Left cardiac atrium (tissue), 4 donors: ENCODE results near the gene KIF6. TPM values are rescaled to one million over a fixed set of nuclear protein-coding genes. Genes with fewer than 3 reads are reported as not detected.

ENCODE experiments used
- ATAC-seq, 2 donors: fragments of 200-7000 bp; cut with Tn5 transposase; one replicate each; pipeline ENCODE4 v1.9.1; 2020; ENCODE audit warnings: mild to moderate bottlenecking in 2 of 2, moderate library complexity in 2 of 2
- DNase-seq: peaks from one replicate; pipeline ENCODE4 v3.0.0-alpha.2; 2020
- intact Hi-C, 2 donors: fragments of 100-400 bp; cut with DNase I; formaldehyde crosslinking; loops; one replicate each; pipeline versions ENCODE4 v1.14.1 to v1.15.1; 2022 to 2023
- total RNA-seq, 2 donors: library from RNA; stranded (reverse); fragmentation: NEBNext Ultra II Directional; extraction: Animal tissue kit (Norgen Biotek cat#: 25700); gene quantifications; one replicate each; pipeline ENCODE4 v1.2.1, GENCODE V29; 2021
- donor health status: DM: no; HTN: yes; CAD: no.
- donor health status: DM: no; HTN: yes; CAD: no; lungs with severe emphysema.
- donor health status: DM: yes; HTN: yes; CAD: no.
- donor health status: Dilated cardiomyopathy.

The KIF6 gene
- total RNA-seq, 2 donors from 2014 or later = 0.15 to 0.31 TPM

GRCh38 chr6:39416026-39416425 is 309.2 kb downstream of the KIF6 start:
- no peak for DNase-seq
- intact Hi-C loops = no loop called here
- ATAC-seq = no peak

- DNase-seq = no peak
- ATAC-seq = no peak
- intact Hi-C loops = no loop called here
Measured at GRCh38 chr6:39415482-39415881, 309.7 kb downstream of the KIF6 start.

GRCh38 chr6:39411465-39411864 is 313.7 kb downstream of the KIF6 start:
- peak in 1 of 2 donors; percentile 99 for ATAC-seq
- intact Hi-C loops = no loop called here
- no peak for DNase-seq

GRCh38 chr6:39411001-39411400 is 314.2 kb downstream of the KIF6 start:
- ATAC-seq (peak in 1 of 2 donors; percentile 15), DNase-seq (no peak)
- intact Hi-C loops = no loop called here

GRCh38 chr6:39409889-39410288 is 315.3 kb downstream of the KIF6 start:
- DNase-seq (no peak), ATAC-seq (no peak)
- intact Hi-C loops = no loop called here

GRCh38 chr6:39407446-39407993 is 317.7 kb downstream of the KIF6 start:
- DNase-seq (no peak), ATAC-seq (no peak)
- intact Hi-C loops = no loop called here

- ATAC-seq = no peak
- DNase-seq = no peak
- intact Hi-C loops = no loop called here
Measured at GRCh38 chr6:39404312-39404711, 320.9 kb downstream of the KIF6 start.

- no peak for ATAC-seq
- intact Hi-C loops = no loop called here
- DNase-seq = no peak
Measured at GRCh38 chr6:39403304-39403703, 321.9 kb downstream of the KIF6 start.

- peak in 1 of 2 donors; percentile 63 for ATAC-seq
- intact Hi-C loops = no loop called here
Measured at GRCh38 chr6:39402239-39402751, 322.9 kb downstream of the KIF6 start.

GRCh38 chr6:39401376-39401775 is 323.8 kb downstream of the KIF6 start:
- no peak for ATAC-seq
- no peak for DNase-seq
- intact Hi-C loops = no loop called here

More at GRCh38 chr6:39402239-39402751, 322.9 kb downstream of the KIF6 start:
- DNase-seq = no peak

GRCh38 chr6:39400026-39400425 is 325.2 kb downstream of the KIF6 start:
- no peak for DNase-seq
- intact Hi-C loops = no loop called here
- no peak for ATAC-seq

- no peak for DNase-seq
- no peak for ATAC-seq
- intact Hi-C loops = no loop called here
Measured at GRCh38 chr6:39396854-39397253, 328.4 kb downstream of the KIF6 start.

GRCh38 chr6:39393075-39393474 is 332.1 kb downstream of the KIF6 start:
- intact Hi-C loops = no loop called here

GRCh38 chr6:39391182-39391581 is 334.0 kb downstream of the KIF6 start:
- ATAC-seq (no peak), DNase-seq (no peak)
- intact Hi-C loops = no loop called here

More at GRCh38 chr6:39393075-39393474, 332.1 kb downstream of the KIF6 start:
- no peak for DNase-seq
- ATAC-seq = no peak

- DNase-seq (no peak), ATAC-seq (peak in 1 of 2 donors; percentile 29)
- intact Hi-C loops = no loop called here
Measured at GRCh38 chr6:39389484-39389767, 335.8 kb downstream of the KIF6 start.

GRCh38 chr6:39388606-39389483 is 336.4 kb downstream of the KIF6 start:
- intact Hi-C loops = no loop called here
- no peak for DNase-seq
- peak in 1 of 2 donors; percentile 38 for ATAC-seq

- ATAC-seq (no peak), DNase-seq (no peak)
- intact Hi-C loops = no loop called here
Measured at GRCh38 chr6:39387785-39388184, 337.4 kb downstream of the KIF6 start.

GRCh38 chr6:39386487-39386886 is 338.7 kb downstream of the KIF6 start:
- intact Hi-C loops = no loop called here
- ATAC-seq (no peak), DNase-seq (no peak)

- ATAC-seq (no peak), DNase-seq (no peak)
- intact Hi-C loops = loop anchor here in 1 of 2 donors (2.0 kb wide), 1 partner anchor 511 kb away; no protein-coding TSS in a partner anchor
Measured at GRCh38 chr6:39381550-39382140, 343.6 kb downstream of the KIF6 start.

GRCh38 chr6:39380837-39381549 is 344.2 kb downstream of the KIF6 start:
- intact Hi-C loops = loop anchor here in 1 of 2 donors (2.0 kb wide), 1 partner anchor 512 kb away; no protein-coding TSS in a partner anchor
- DNase-seq (no peak), ATAC-seq (no peak)
